IMR-90 (cell line): Measurements from ENCODE around the gene CRYBB1. TPM values are rescaled to one million over a fixed set of nuclear protein-coding genes. Genes with fewer than 3 reads are reported as not detected.

ENCODE experiments used
- ATAC-seq: fragments of 200-7000 bp; cut with Tn5 transposase; 2 replicates; pipeline ENCODE4 v1.9.1; 2020; ENCODE audit warnings: low read depth, mild to moderate bottlenecking, moderate library complexity
- BruUV-seq: library from RNA; stranded (reverse); fragments of 400-500 nt; replicated peaks from 2 replicates; lab custom pipeline; 2021; lab: Mats Ljungman, UMichigan
- CTCF ChIA-PET: fragments of 300-600 bp; formaldehyde crosslinking; extraction: SDS; loops from one replicate; lab custom pipeline; 2021; ENCODE audit warnings: antibody characterized with exemption; lab: Yijun Ruan, JAX
- POLR2A ChIA-PET: fragments of 300-600 bp; sonication (Branson Sonifier 250); formaldehyde crosslinking; loops from one replicate; lab custom pipeline; 2022; ENCODE audit warnings: antibody characterized with exemption; ENCODE audit not compliant: unreplicated experiment; lab: Charles Lee
- DNase-seq: peaks from one replicate; pipeline ENCODE4 v3.0.0; 2013
- H2AFZ ChIP-seq: replicated peaks from 2 replicates; pipeline ENCODE3; 2013; ENCODE audit warnings: low read length, mild to moderate bottlenecking; ENCODE audit not compliant: poor library complexity
- H2AK5ac ChIP-seq: 2 replicates; pipeline ENCODE4 v1.6.1; 2013; ENCODE audit warnings: low read depth, low read length, inconsistent platforms
- H2AK9ac ChIP-seq: replicated peaks from 2 replicates; pipeline ENCODE3; 2013; ENCODE audit warnings: mild to moderate bottlenecking, low read depth, low read length, moderate library complexity; ENCODE audit not compliant: poor library complexity
- H2BK120ac ChIP-seq: 2 replicates; pipeline ENCODE4 v1.6.1; 2013; ENCODE audit warnings: low read depth, low read length, inconsistent platforms
- H2BK15ac ChIP-seq: 3 replicates; pipeline ENCODE4 v1.6.1; 2013; ENCODE audit warnings: low read depth, low read length, inconsistent platforms
- H2BK20ac ChIP-seq: 2 replicates; pipeline ENCODE4 v1.6.1; 2013; ENCODE audit warnings: low read depth, mild to moderate bottlenecking, inconsistent platforms, low read length, moderate library complexity
- H2BK5ac ChIP-seq: 2 replicates; pipeline ENCODE4 v1.6.1; 2013; ENCODE audit warnings: mild to moderate bottlenecking, low read depth, low read length, inconsistent platforms; ENCODE audit not compliant: poor library complexity, severe bottlenecking
- H3K14ac ChIP-seq: replicated peaks from 2 replicates; pipeline ENCODE4 v1.6.1; 2013; ENCODE audit warnings: low read depth, low read length, inconsistent platforms
- H3K18ac ChIP-seq: 2 replicates; pipeline ENCODE4 v1.6.1; 2013; ENCODE audit warnings: low read depth, low read length, control low read depth
- H3K23ac ChIP-seq: 2 replicates; pipeline ENCODE4 v1.6.1; 2013; ENCODE audit warnings: low read depth, low read length, inconsistent platforms
- H3K27ac ChIP-seq: 2 replicates; pipeline ENCODE4 v1.5.1; 2013; ENCODE audit warnings: mild to moderate bottlenecking, control low read depth, low read length; ENCODE audit not compliant: insufficient read depth
- H3K27me3 ChIP-seq: 2 replicates; pipeline ENCODE4 v1.6.1; 2013; ENCODE audit warnings: low read length; ENCODE audit not compliant: control insufficient read depth, insufficient read depth
- H3K36me3 ChIP-seq: 2 replicates; pipeline ENCODE4 v1.6.1; 2013; ENCODE audit warnings: low read length, mixed read lengths; ENCODE audit not compliant: control insufficient read depth, insufficient read depth
- H3K4ac ChIP-seq: 2 replicates; pipeline ENCODE4 v1.6.1; 2013; ENCODE audit warnings: low read depth, low read length, inconsistent platforms
- H3K4me1 ChIP-seq: 2 replicates; pipeline ENCODE4 v1.6.1; 2013; ENCODE audit warnings: low read length, mixed read lengths; ENCODE audit not compliant: control insufficient read depth, insufficient read depth
- H3K4me2 ChIP-seq: 2 replicates; pipeline ENCODE4 v1.6.1; 2013; ENCODE audit warnings: low read depth, mild to moderate bottlenecking, control low read depth, low read length, moderate library complexity
- H3K4me3 ChIP-seq: 2 replicates; pipeline ENCODE4 v1.5.1; 2013; ENCODE audit warnings: low read depth, mild to moderate bottlenecking, control low read depth, low read length, moderate library complexity; ENCODE audit not compliant: insufficient read depth
- H3K56ac ChIP-seq: 2 replicates; pipeline ENCODE4 v1.6.1; 2013; ENCODE audit warnings: low read length, inconsistent platforms; ENCODE audit not compliant: insufficient read depth; ENCODE audit errors: extremely low read depth
- H3K79me1 ChIP-seq, 2 experiments: 2 replicates each; pipeline ENCODE4 v1.6.1; 2013; ENCODE audit warnings: low read length in 2 of 2, inconsistent platforms in 1 of 2, low read depth in 1 of 2
- H3K9ac ChIP-seq: 2 replicates; pipeline ENCODE4 v1.6.1; 2013; ENCODE audit warnings: low read depth, low read length, control low read depth
- H3K9me1 ChIP-seq: 2 replicates; pipeline ENCODE4 v1.6.1; 2013; ENCODE audit warnings: low read length, inconsistent platforms; ENCODE audit not compliant: insufficient read depth
- H3K9me3 ChIP-seq: 2 replicates; pipeline ENCODE4 v1.6.1; 2013; ENCODE audit warnings: low read length; ENCODE audit not compliant: control insufficient read depth, insufficient read depth
- H4K20me1 ChIP-seq: 2 replicates; pipeline ENCODE4 v1.6.1; 2013; ENCODE audit warnings: low read length, inconsistent platforms; ENCODE audit not compliant: insufficient read depth
- H4K5ac ChIP-seq: 2 replicates; pipeline ENCODE4 v1.6.1; 2013; ENCODE audit warnings: mild to moderate bottlenecking, low read depth, low read length, control low read depth
- H4K8ac ChIP-seq, 2 experiments: 2 replicates each; pipeline ENCODE4 v1.6.1; 2013; ENCODE audit warnings: low read depth in 2 of 2, low read length in 2 of 2, control low read depth in 1 of 2, inconsistent platforms in 1 of 2
- H4K91ac ChIP-seq: 2 replicates; pipeline ENCODE4 v1.6.1; 2013; ENCODE audit warnings: low read depth, low read length, inconsistent platforms; ENCODE audit not compliant: insufficient read depth
- BHLHE40 ChIP-seq: fragments of 150-350 bp; IDR thresholded peaks from 2 replicates; pipeline ENCODE4 v1.6.1; 2016; ENCODE audit warnings: mild to moderate bottlenecking, low read depth, low read length
- CEBPB ChIP-seq: IDR thresholded peaks from 2 replicates; pipeline ENCODE4 v1.6.1; 2012; ENCODE audit warnings: low read depth, low read length, improper control_type of control experiment
- CHD1 ChIP-seq: IDR thresholded peaks from 2 replicates; pipeline ENCODE4 v1.6.1; 2012; ENCODE audit warnings: low read depth, low read length, improper control_type of control experiment
- CTCF ChIP-seq: conservative IDR thresholded peaks from 2 replicates; pipeline ENCODE4 v1.5.1; 2012; ENCODE audit warnings: mild to moderate bottlenecking, low read depth, low read length, improper control_type of control experiment
- FOS ChIP-seq: fragments of 150-350 bp; IDR thresholded peaks from 2 replicates; pipeline ENCODE4 v1.6.1; 2016; ENCODE audit warnings: low read depth, low read length
- MAFK ChIP-seq: IDR thresholded peaks from 2 replicates; pipeline ENCODE4 v1.6.1; 2012; ENCODE audit warnings: low read depth, low read length, improper control_type of control experiment
- MAZ ChIP-seq: IDR thresholded peaks from 2 replicates; pipeline ENCODE4 v1.6.1; 2012; ENCODE audit warnings: low read depth, mild to moderate bottlenecking, low read length, improper control_type of control experiment, moderate library complexity, borderline replicate concordance
- MXI1 ChIP-seq: IDR thresholded peaks from 2 replicates; pipeline ENCODE4 v1.6.1; 2012; ENCODE audit warnings: low read depth, mild to moderate bottlenecking, low read length, moderate library complexity, borderline replicate concordance
- NFE2L2 ChIP-seq: fragments of 150-350 bp; IDR thresholded peaks from 2 replicates; pipeline ENCODE4 v1.6.1; 2016; ENCODE audit warnings: low read depth, mild to moderate bottlenecking, low read length
- POLR2A ChIP-seq: IDR thresholded peaks from 2 replicates; pipeline ENCODE4 v1.6.1; 2012; ENCODE audit warnings: mild to moderate bottlenecking, low read depth, low read length
- RFX5 ChIP-seq: IDR thresholded peaks from 2 replicates; pipeline ENCODE4 v1.8.0; 2012; ENCODE audit warnings: low read depth, mild to moderate bottlenecking, low read length, moderate library complexity
- SMC3 ChIP-seq: fragments of 150-350 bp; IDR thresholded peaks from 2 replicates; pipeline ENCODE4 v1.6.1; 2016; ENCODE audit warnings: low read depth, mild to moderate bottlenecking, antibody characterized with exemption, low read length, moderate library complexity
- WGBS, 2 experiments: methylation state at CpG; one replicate each; pipeline versions ENCODE4 v1.1.5 to v1.1.7; 2013; ENCODE audit warnings: missing lambda C conversion rate in 2 of 2; ENCODE audit not compliant: insufficient read length in 1 of 2; ENCODE audit errors: extremely low coverage in 2 of 2; 5-methylcytosine and 5-hydroxymethylcytosine counted together
- dilution Hi-C: fragments of 300-500 bp; cut with HindIII; formaldehyde crosslinking; loops from one replicate; pipeline ENCODE4 v1.14.3; 2018; ENCODE audit warnings: low sequenced_read_pairs; ENCODE audit not compliant: unreplicated experiment
- in situ Hi-C: fragments of 300-500 bp; cut with MboI; formaldehyde crosslinking; loops from 3 replicates; pipeline ENCODE4 v1.14.3; 2019; ENCODE audit warnings: low sequenced_read_pairs, inconsistent platforms, mixed read lengths
- intact Hi-C: fragments of 100-400 bp; cut with micrococcal nuclease; formaldehyde crosslinking; loops from 2 replicates; pipeline ENCODE4 v1.10.0; 2022
- polyA plus RNA-seq, 3 experiments: library from polyadenylated mRNA; depleted of rRNA; stranded (reverse); fragments of >200 nt; gene quantifications; 2 replicates each; pipeline ENCODE4 v1.2.3, GENCODE V29; 2012; ENCODE audit warnings: low replicate concordance in 1 of 3
- total RNA-seq: library from RNA; depleted of rRNA; stranded (reverse); fragments of >200 nt; gene quantifications from 2 replicates; pipeline ENCODE4 v1.2.3, GENCODE V29; 2012
- TF ChIP-seq, protein P1 (sequence below): fragments of 150-350 bp; IDR thresholded peaks from 2 replicates; pipeline ENCODE4 v1.6.1; 2016; ENCODE audit warnings: low read depth, mild to moderate bottlenecking, low read length, moderate library complexity, borderline replicate concordance

CRYBB1 gene
- total and polyA plus RNA-seq, 2 of the 4 experiments (the other 2 are of a cell fraction): not detected

DNA sequence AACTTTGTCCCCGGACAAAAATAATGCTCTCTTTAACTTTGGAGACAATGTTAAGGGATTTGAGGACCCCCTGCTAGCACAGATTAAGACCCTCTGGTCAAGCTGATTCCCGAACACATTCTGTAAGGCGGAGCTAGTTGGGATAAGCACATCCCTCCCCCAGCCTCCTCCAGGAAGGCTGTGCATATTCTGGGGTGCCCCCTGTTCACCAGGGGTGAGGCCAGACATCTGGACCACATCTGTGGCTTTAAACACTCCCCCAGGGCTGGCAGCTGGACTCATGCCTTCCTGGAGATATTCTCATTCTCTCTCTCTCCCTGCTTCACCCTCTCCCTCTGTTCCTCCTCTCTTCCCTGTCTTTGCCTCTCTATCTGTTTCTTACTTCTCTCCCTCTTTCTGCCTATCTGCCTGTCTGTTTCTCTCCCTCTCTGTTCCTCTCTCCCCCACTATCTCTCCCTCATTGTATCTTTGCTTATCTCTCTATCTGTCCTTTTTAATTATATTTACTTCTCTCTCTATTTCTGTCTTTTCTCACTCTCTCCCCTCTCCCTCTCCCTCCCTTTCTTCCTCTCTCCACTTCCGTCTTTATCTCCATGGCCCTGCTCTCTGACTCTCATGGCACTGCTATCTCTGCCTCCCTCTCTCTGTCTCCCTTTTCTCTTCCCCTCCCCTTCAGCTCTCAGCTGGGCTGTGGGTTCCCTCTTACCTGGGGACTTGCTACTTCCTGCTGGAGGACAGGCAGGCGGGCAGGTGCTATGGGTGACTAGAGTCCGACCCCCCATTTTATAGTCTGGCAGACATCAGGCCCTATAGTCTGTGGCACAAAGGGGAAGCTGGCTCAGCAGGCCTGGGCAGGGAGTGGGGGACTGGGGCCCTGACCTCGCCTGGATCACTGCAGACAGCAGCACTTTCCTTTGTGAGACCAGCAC, at the start of gene CRYBB1 (continued):
- no peak for TF ChIP-seq SMC3

DNA sequence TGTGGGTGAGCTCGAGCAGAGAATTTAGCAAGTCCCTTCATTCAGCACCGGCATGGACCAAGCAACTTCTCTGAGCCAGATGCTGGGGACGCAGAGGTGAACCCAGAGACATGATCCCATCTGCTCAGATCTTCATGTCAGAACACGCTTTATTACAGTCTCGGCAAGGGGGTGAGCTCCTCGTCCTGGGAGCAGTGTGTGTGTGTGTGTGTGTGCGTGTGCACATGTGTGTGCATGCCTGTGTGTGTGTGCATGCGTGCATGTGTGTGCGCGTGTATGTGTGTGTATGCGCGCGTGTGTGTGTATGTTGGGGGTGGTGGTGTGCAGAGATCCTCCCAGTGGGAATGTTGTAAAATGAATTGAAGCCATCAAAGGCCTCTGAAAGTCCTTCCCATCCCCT, 49.3 kb upstream of the CRYBB1 start:
- BruUV-seq: no TSS peak
- no peaks in the 10 kb centered on the region for H3K79me1 ChIP-seq
- dilution Hi-C loops: no loop called here
- H3K14ac ChIP-seq: no peak overlapping the region
- peaks cover 2% of the 10 kb centered on the region; the same call in 1 of the 2 replicates for H3K27me3 ChIP-seq
- intact Hi-C loops: loop anchor here (5.0 kb wide), 1 partner anchor 270 kb away; no protein-coding TSS in a partner anchor
- ChIA-PET POLR2A (no interaction called here), CTCF (no interaction called here)
- no peak overlapping the region for H2BK20ac ChIP-seq
- no peak overlapping the region for H4K8ac ChIP-seq
- no peaks in the 10 kb centered on the region for H3K36me3 ChIP-seq
- no peak overlapping the region for H2BK15ac ChIP-seq
- H3K4me2 ChIP-seq: no peak overlapping the region
- H4K91ac ChIP-seq: no peak overlapping the region
- H2BK120ac ChIP-seq: no peak overlapping the region
- no peak overlapping the region for H2BK5ac ChIP-seq
- no peak overlapping the region for H3K4me3 ChIP-seq
- H3K9me1 ChIP-seq: peaks cover 6% of the 10 kb centered on the region
- H4K5ac ChIP-seq: no peak overlapping the region
- no peak overlapping the region for H3K18ac ChIP-seq
- H2AK5ac ChIP-seq: no peak overlapping the region
- ATAC-seq (no peak), DNase-seq (no peak)
- H3K27ac ChIP-seq: no peak overlapping the region
- H3K56ac ChIP-seq: no peak overlapping the region
- no peaks in the 10 kb centered on the region for H4K20me1 ChIP-seq
- no peak overlapping the region for H2AFZ ChIP-seq
- no peak overlapping the region for H3K23ac ChIP-seq
- WGBS, 2 experiments: 40% methylated on average over 1 of the region's 13 CpGs; no CpG with 5 or more reads in 1 of the 2 experiments
- no peak overlapping the region for H3K9ac ChIP-seq
- in situ Hi-C loops: no loop called here
- peaks cover 8% of the 10 kb centered on the region for H3K4me1 ChIP-seq
- no peak overlapping the region for H3K4ac ChIP-seq
- H2AK9ac ChIP-seq: no peak overlapping the region
- no peaks in the 10 kb centered on the region for H3K9me3 ChIP-seq
- no peak for TF ChIP-seq NFE2L2
- TF ChIP-seq POLR2A: no peak
- no peak for TF ChIP-seq RFX5
- TF ChIP-seq MAFK: no peak
- TF ChIP-seq SMC3: no peak
- no peak for TF ChIP-seq CTCF
- no peak for TF ChIP-seq CHD1
- no peak for TF ChIP-seq MAZ
- TF ChIP-seq, protein P1, sequence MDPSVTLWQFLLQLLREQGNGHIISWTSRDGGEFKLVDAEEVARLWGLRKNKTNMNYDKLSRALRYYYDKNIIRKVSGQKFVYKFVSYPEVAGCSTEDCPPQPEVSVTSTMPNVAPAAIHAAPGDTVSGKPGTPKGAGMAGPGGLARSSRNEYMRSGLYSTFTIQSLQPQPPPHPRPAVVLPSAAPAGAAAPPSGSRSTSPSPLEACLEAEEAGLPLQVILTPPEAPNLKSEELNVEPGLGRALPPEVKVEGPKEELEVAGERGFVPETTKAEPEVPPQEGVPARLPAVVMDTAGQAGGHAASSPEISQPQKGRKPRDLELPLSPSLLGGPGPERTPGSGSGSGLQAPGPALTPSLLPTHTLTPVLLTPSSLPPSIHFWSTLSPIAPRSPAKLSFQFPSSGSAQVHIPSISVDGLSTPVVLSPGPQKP: no peak
- no peak for TF ChIP-seq BHLHE40
- TF ChIP-seq CEBPB: no peak
- TF ChIP-seq FOS: no peak
- no peak for TF ChIP-seq MXI1
